SJSA1 (cell line): Measurements from ENCODE around the gene CCNB1. TPM values are rescaled to one million over a fixed set of nuclear protein-coding genes. Genes with fewer than 3 reads are reported as not detected.
"Not testable (repeated sequence)": the region's sequence is repeated elsewhere in the genome, so short reads cannot be mapped to it uniquely, and the experiment has no call there.

Experiments
- DNase-seq, 2 experiments: peaks; one replicate each; pipeline ENCODE4 v3.0.0-alpha.2; 2015 to 2020; ENCODE audit warnings: low spot score in 2 of 2, low read depth in 1 of 2
- H3K27ac ChIP-seq: fragments of 250-450 bp; sonication (Bioruptor Pico); 2 replicates; pipeline ENCODE4 v1.5.1; 2020; ENCODE audit warnings: mild to moderate bottlenecking, moderate library complexity
- H3K27me3 ChIP-seq: fragments of 250-450 bp; sonication (Bioruptor Pico); replicated peaks from 2 replicates; pipeline ENCODE4 v1.5.1; 2020; ENCODE audit warnings: mild to moderate bottlenecking, moderate library complexity
- H3K36me3 ChIP-seq: fragments of 250-450 bp; sonication (Bioruptor Pico); 2 replicates; pipeline ENCODE4 v1.5.1; 2020; ENCODE audit warnings: mild to moderate bottlenecking
- H3K4me1 ChIP-seq: fragments of 250-450 bp; sonication (Bioruptor Pico); replicated peaks from 2 replicates; pipeline ENCODE4 v1.6.1; 2021; ENCODE audit warnings: mild to moderate bottlenecking
- H3K4me3 ChIP-seq: fragments of 250-450 bp; sonication (Bioruptor Pico); 2 replicates; pipeline ENCODE4 v1.5.1; 2020; ENCODE audit warnings: mild to moderate bottlenecking
- H3K9me3 ChIP-seq: fragments of 250-450 bp; sonication (Bioruptor Pico); replicated peaks from 2 replicates; pipeline ENCODE4 v1.5.1; 2020; ENCODE audit warnings: mild to moderate bottlenecking
- total RNA-seq: library from RNA; depleted of rRNA; stranded (reverse); fragments of >200 nt; shearing (Covaris generic); gene quantifications from 2 replicates; pipeline ENCODE4 v1.2.3, GENCODE V29; 2014

Gene CCNB1
- total RNA-seq, 1 experiment from 2014 or later, result 295 TPM

DNA sequence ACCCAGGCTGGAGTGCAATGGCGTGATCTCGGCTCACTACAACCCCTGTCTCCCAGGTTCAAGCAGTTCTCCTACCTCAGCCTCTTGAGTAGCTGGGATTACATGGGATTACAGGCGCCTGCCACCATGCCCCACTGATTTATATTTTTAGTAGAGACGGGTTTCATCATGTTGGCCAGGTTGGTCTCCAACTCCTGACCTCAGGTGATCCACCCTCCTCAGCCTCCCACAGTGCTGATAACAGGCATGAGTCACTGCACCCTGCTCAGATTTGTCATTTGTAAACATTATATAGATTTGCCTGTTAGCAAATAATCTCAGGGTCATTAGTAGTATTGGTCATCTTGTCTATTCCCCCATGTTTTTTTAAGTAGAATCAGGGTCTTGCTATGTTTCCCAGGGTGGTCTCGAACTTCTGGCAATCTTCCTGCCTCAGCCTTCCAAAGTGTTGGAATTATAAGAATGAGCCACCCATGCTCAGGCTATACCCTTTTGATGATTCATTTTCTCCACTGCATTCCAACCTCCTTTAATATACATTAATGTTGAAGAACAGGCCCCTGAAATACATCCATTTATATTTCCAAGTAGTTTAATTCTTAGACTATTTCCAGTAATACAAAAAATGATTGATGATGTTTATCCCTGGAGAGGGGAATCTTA lies 39.7 kb downstream of the CCNB1 start:
- DNase-seq, result peak; percentile 55 to 66
- Histone ChIP-seq H3K9me3 (no peaks in the 10 kb centered on the region), H3K4me3 (no peak overlapping the region), H3K27ac (peak overlapping the region; percentile 44), H3K27me3 (no peaks in the 10 kb centered on the region), H3K36me3 (peaks cover 21% of the 10 kb centered on the region), H3K4me1 (peaks cover 11% of the 10 kb centered on the region)

DNA sequence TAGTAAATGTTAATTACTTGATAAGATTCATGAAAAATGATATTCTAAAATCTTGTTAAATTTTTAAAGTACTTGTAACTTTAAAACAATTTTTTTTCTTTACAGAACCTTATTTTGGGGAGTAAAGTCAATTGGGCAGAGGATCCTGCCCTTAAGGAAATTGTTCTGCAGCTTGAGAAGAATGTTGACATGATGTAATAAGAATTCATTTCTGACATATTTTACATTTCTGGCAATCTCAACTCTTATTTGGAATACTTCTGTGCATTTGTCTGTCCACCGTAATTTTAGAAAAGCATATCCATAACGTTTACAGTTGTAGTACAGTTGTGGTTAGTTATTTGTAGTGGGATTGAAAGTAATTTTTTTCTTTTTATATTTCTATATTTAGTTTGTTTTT lies 42.7 kb downstream of the CCNB1 start:
- H3K9me3 ChIP-seq, result no peaks in the 10 kb centered on the region
- no peaks in the 10 kb centered on the region for H3K27me3 ChIP-seq
- no peak for DNase-seq
- H3K4me1 ChIP-seq, result peaks cover 16% of the 10 kb centered on the region
- no peak overlapping the region for H3K4me3 ChIP-seq
- no peak overlapping the region; the same call in 1 of the 2 replicates for H3K27ac ChIP-seq
- H3K36me3 ChIP-seq, result peaks cover 8% of the 10 kb centered on the region

DNA sequence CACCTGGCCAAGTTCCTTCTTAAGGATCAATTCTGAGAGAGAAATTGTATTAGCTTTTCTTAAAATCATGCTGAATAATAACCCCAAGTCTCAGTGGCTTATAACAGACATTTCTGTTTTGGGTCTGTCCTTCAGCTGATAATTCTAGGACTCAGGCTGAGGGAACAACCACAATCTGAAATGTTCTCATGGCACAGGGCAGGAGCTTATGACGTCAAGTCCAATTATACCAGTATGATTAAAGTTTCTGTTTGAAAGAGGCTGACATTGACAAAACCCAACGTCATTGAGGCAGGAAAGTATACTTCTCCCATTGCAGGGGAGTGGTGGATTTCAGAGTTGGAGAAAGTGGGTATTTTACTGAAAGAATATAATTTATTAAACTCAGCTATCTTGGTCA lies 44.2 kb downstream of the CCNB1 start:
- Histone ChIP-seq H3K9me3 (no peaks in the 10 kb centered on the region), H3K27me3 (no peaks in the 10 kb centered on the region), H3K4me1 (peaks cover 15% of the 10 kb centered on the region)

DNA sequence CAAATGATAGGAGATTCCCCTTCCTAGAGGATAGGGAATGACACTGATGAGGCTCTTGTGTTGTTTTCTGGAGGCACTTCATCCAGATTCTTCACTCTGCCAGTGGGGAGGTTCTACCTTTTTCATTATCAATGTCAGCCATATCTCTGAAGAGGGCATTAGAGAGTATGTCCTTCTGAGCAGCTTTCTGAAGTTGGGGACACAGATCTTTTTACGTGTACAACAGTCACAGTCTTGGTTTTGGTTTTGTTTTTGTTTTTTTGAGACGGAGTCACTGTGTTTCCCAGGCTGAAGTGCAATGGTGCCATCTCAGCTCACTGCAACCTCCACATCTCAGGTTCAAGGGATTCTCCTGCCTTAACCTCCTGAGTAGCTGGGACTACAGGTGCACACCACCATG lies 45.1 kb downstream of the CCNB1 start:
- H3K4me3 ChIP-seq, result no peak overlapping the region
- peaks cover 9% of the 10 kb centered on the region for H3K4me1 ChIP-seq
- H3K27ac ChIP-seq, result no peak overlapping the region
- no peak for DNase-seq
- peaks cover 4% of the 10 kb centered on the region; the same call in 1 of the 2 replicates for H3K36me3 ChIP-seq
- no peaks in the 10 kb centered on the region for H3K9me3 ChIP-seq
- no peaks in the 10 kb centered on the region for H3K27me3 ChIP-seq

More for the DNA sequence above, 44.2 kb downstream of the CCNB1 start:
- peaks cover 4% of the 10 kb centered on the region; the same call in 1 of the 2 replicates for H3K36me3 ChIP-seq
- H3K27ac ChIP-seq, result no peak overlapping the region
- DNase-seq, result no peak
- H3K4me3 ChIP-seq, result no peak overlapping the region

DNA sequence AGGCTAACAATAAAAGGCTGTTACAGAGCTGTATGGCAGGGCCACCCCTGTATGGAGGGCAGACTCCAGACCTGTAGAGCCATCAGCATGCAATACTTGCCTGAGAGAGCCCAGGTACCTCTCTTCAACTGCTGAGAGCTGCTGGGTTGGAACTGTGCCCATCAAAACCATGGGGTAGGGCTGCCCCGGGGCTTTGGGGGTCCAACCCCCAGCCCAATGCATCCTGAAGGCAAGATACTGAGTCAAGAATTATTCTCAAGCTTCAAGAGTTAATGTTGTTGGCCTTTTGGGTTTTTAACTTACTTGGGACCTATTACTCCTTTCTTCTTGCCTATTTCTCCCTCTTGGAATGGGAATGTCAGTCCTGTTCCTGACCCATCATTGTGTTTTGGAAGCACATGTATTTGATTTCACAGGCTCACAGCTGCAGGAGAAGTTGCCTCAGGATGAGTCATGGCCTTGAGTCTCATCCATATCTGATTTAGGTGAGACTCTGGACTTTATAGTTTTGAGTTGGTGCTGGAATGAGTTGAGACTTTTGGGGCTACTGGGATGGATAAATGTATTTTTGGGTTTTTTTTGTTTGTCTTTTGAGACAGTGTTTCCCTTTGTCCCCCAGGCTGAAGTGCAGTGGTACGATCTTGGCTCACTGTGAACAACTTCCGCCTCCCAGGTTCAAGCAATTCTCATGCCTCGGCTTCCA lies 46.7 kb downstream of the CCNB1 start:
- H3K27me3 ChIP-seq, result no peaks in the 10 kb centered on the region
- no peak for DNase-seq
- peaks cover 11% of the 10 kb centered on the region for H3K36me3 ChIP-seq
- H3K4me3 ChIP-seq, result no peak overlapping the region
- peaks cover 8% of the 10 kb centered on the region; the same call in 1 of the 2 replicates for H3K4me1 ChIP-seq
- no peaks in the 10 kb centered on the region for H3K9me3 ChIP-seq
- H3K27ac ChIP-seq, result no peak overlapping the region

DNA sequence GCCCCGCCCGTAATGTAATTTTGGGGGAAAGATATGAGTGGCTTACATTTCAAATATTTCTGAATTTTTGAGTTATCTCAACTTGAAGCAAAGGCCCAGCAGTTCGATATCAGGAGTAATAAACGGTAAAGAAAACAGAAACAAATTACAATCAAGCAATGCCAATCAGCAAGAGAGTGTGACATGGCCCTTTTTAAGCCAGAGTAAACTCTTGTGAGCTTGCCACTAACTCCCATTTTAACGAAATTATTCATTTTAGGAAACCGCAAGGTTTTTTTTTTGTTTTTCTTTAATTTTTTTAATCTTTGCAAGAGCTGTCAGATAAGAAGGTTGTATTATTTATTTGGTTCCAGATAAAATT lies 50.2 kb downstream of the CCNB1 start:
- DNase-seq, result no peak
- Histone ChIP-seq H3K36me3 (peaks cover 7% of the 10 kb centered on the region), H3K4me1 (peaks cover 8% of the 10 kb centered on the region; the same call in 1 of the 2 replicates), H3K27ac (no peak overlapping the region), H3K4me3 (peak overlapping the region; percentile 88), H3K27me3 (no peaks in the 10 kb centered on the region), H3K9me3 (no peaks in the 10 kb centered on the region)

DNA sequence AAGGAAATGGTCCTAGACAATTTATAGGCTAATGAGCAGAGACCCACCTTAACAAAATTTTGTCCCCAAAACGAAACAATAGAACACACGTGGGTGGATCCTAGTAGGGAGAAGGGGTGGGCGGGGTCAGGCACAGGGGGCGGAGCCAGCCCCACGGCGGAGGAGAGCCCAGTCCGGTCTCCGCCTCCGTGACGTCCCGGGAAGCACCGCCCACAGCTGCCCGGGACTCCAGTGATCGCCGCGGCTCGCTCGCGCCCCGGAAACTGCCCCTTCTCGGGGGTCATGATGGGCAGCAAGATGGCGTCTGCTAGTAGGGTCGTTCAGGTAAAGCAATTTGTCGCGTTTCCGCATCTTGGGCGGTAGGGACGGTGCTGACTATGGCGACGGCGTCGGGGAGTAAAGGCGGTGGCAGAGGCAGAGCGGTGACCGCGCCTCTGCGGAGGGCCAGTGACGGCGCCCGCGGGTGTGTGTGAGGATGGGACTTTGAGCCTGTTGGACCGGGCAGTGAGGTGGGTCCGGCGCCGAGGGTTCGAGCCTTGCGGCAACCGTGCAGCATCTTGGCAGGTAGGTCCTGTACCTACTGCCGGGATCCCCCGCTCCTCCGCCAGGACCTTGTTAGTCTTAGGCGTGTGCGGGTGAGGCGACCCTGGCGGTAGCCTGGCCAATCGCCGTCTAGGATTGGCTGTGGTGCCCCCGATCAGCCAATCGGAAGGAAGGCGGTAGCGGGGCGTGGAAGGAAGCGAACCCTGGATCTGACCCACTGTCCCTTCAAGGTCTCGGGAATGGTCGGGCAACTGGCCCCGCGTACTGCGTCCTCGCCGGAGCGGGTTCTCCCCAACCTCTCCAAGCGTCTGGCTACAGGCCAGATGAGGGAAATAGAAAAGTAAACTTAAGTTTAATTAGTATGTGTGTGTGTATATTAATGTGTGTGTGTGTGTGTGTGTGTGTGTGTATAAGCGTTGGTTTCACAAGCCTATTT lies 50.9 kb downstream of the CCNB1 start:
- Histone ChIP-seq H3K27ac (peak overlapping the region; percentile 57), H3K27me3 (no peaks in the 10 kb centered on the region), H3K4me3 (peak overlapping the region; percentile 88), H3K4me1 (peaks cover 8% of the 10 kb centered on the region; the same call in 1 of the 2 replicates), H3K36me3 (peaks cover 7% of the 10 kb centered on the region), H3K9me3 (no peaks in the 10 kb centered on the region)
- DNase-seq, result peak; percentile 92 to 96

DNA sequence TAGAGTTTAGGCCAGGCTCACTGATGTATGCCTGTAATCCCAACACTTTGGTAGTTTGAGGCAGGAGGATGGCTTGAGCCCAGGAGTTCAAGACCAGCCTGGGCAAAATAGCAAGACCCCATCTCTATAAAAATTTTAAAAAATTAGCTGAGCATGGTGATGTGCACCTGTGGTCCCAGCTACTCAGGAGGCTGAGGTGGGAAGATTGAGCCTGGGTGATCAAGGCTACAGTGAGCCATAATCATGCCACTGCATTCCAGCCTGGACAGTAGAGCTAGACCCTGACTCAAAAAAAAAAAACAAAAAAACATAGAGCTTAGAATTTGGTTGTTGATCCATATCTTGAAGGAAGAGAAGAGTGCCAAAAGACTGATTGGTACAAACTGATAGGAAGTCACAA lies 53.0 kb downstream of the CCNB1 start:
- Histone ChIP-seq H3K27me3 (no peaks in the 10 kb centered on the region), H3K4me3 (no peak overlapping the region), H3K9me3 (no peaks in the 10 kb centered on the region), H3K36me3 (peaks cover 12% of the 10 kb centered on the region), H3K4me1 (0 out of 2 replicates have a peak, but pooled peaks cover 4% of the 10 kb centered on the region), H3K27ac (no peak overlapping the region)
- DNase-seq, result no peak

DNA sequence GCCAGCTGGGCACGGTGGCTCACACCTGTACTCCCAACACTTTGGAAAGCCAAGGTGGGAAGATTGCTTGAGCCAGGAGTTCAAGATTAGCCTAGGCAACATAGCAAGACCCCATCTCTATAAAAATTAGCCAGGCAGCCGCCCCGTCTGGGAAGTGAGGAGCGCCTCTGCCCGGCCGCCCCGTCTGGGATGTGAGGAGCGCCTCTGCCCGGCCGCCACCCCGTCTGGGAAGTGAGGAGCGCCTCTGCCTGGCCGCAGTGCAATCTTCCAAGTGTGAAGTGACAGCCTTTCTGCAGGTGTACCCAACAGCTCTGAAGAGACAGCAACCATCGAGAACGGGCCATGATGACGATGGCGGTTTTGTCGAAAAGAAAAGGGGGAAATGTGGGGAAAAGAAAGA lies 53.4 kb downstream of the CCNB1 start:
- H3K9me3 ChIP-seq, result not testable (repeated sequence)

DNA sequence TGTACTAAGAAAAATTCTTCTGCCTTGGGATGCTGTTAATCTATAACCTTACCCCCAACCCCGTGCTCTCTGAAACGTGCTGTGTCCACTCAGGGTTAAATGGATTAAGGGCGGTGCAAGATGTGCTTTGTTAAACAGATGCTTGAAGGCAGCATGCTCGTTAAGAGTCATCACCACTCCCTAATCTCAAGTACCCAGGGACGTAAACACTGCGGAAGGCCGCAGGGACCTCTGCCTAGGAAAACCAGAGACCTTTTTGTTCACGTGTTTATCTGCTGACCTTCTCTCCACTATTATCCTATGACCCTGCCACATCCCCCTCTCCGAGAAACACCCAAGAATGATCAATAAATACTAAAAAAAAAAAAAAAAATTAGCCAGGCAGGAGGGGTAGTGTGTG lies 53.9 kb downstream of the CCNB1 start:
- not testable (repeated sequence) for H3K27me3 ChIP-seq, H3K9me3 ChIP-seq, H3K4me3 ChIP-seq, H3K4me1 ChIP-seq, H3K27ac ChIP-seq, DNase-seq
- peaks cover 12% of the 10 kb centered on the region for H3K36me3 ChIP-seq

More for the DNA sequence above, 53.4 kb downstream of the CCNB1 start:
- DNase-seq, H3K4me3 ChIP-seq, H3K4me1 ChIP-seq, H3K27ac ChIP-seq, H3K27me3 ChIP-seq: not testable (repeated sequence)
- peaks cover 12% of the 10 kb centered on the region for H3K36me3 ChIP-seq

DNA sequence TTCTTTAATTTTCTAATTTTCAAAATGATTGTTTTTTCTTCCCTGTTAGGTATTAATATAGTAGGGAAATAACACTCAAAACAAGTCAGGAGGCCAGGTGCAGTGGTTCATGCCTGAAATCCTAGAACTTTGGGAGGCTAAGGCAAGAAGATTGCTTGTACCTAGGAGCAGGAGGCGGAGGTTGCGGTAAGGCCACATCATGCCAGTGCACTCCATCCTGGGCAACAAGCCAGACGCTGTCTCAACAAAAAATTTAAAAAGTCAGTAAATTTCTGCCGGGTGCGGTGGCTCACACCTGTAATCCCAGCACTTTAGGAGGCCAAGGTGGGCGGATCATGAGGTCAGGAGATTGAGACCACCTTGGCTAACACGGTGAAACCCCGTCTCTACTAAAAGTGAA lies 57.6 kb downstream of the CCNB1 start:
- H3K4me3 ChIP-seq, result no peak overlapping the region
- peaks cover 23% of the 10 kb centered on the region for H3K36me3 ChIP-seq
- H3K27me3 ChIP-seq, result no peaks in the 10 kb centered on the region
- H3K4me1 ChIP-seq, result no peaks in the 10 kb centered on the region
- H3K9me3 ChIP-seq, result no peaks in the 10 kb centered on the region
- no peak for DNase-seq
- no peak overlapping the region for H3K27ac ChIP-seq

DNA sequence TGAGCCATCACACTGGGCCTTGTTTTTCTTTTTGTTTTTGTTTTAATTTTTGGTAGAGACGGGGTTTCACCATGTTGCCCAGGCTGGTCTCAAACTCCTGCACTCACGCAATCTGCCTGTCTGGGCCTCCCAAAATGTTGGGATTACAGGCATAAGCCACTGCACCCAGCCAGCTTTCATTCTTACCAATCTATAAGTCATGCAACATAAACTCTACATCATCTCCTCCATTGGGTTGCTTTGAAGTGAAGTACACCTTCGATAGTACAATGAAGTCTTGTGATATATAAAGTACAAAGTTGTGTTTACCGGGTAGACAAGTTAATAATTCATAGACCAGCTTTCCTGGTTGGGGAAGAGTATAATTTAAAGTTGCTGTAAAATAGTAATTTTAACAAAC lies 58.9 kb downstream of the CCNB1 start:
- no peaks in the 10 kb centered on the region for H3K9me3 ChIP-seq
- H3K36me3 ChIP-seq, result peaks cover 31% of the 10 kb centered on the region
- H3K27ac ChIP-seq, result no peak overlapping the region
- H3K4me1 ChIP-seq, result no peaks in the 10 kb centered on the region
- no peak for DNase-seq
- no peaks in the 10 kb centered on the region for H3K27me3 ChIP-seq
- no peak overlapping the region for H3K4me3 ChIP-seq
